Thymus (tissue), 11 donors: ENCODE data around the gene HSPA2. TPM values are rescaled to one million over a fixed set of nuclear protein-coding genes. Genes with fewer than 3 reads are reported as not detected.
A peak's percentile ranks its signal among the peaks of the same experiment; 100 is the strongest.
"Not testable (repeated sequence)": the region's sequence is repeated elsewhere in the genome, so short reads cannot be mapped to it uniquely, and the experiment has no call there.

Experiments
- DNase-seq, 9 donors: peaks; one replicate each; pipeline ENCODE4 v3.0.0-alpha.2; 2013; ENCODE audit warnings: low spot score in 9 of 9, low read depth in 6 of 9, missing footprints in 1 of 9
- H3K27ac ChIP-seq, 2 donors: one replicate each; pipeline ENCODE4 v1.5.1; 2013; ENCODE audit warnings: control low read depth in 1 of 2, low read depth in 1 of 2, low read length in 1 of 2, mild to moderate bottlenecking in 1 of 2, moderate library complexity in 1 of 2
- H3K27me3 ChIP-seq, 2 donors: one replicate each; pipeline ENCODE4 v1.5.1; 2013; ENCODE audit warnings: low read length in 1 of 2; ENCODE audit not compliant: control insufficient read depth in 2 of 2, insufficient read depth in 1 of 2
- H3K36me3 ChIP-seq, 2 donors: one replicate each; pipeline ENCODE4 v1.5.1; 2013; ENCODE audit warnings: low read length in 1 of 2, mild to moderate bottlenecking in 1 of 2, moderate library complexity in 1 of 2; ENCODE audit not compliant: control insufficient read depth in 2 of 2, insufficient read depth in 2 of 2
- H3K4me1 ChIP-seq, 2 donors: one replicate each; pipeline ENCODE4 v1.5.1; 2013; ENCODE audit warnings: low read length in 2 of 2; ENCODE audit not compliant: control insufficient read depth in 2 of 2, insufficient read depth in 2 of 2
- H3K4me3 ChIP-seq, 2 donors: one replicate each; pipeline ENCODE4 v1.5.1; 2013; ENCODE audit warnings: low read length in 2 of 2, control low read depth in 1 of 2, mild to moderate bottlenecking in 1 of 2
- H3K9me3 ChIP-seq, 2 donors: one replicate each; pipeline ENCODE4 v1.5.1; 2013; ENCODE audit warnings: low read length in 1 of 2, mild to moderate bottlenecking in 1 of 2; ENCODE audit not compliant: control insufficient read depth in 2 of 2, insufficient read depth in 1 of 2
- WGBS: extraction: QIAGEN DNeasy Blood & Tissue Kit; methylation state at CpG from one replicate; pipeline ENCODE4 v1.1.7; 2013; 5-methylcytosine and 5-hydroxymethylcytosine counted together
- polyA plus RNA-seq: library from polyadenylated mRNA; stranded (reverse); fragments of 200-250 nt; gene quantifications from one replicate; pipeline ENCODE4 v1.2.3, GENCODE V29; 2013
- total RNA-seq: library from RNA; stranded (reverse); fragments of 120-200 nt; gene quantifications from one replicate; pipeline ENCODE4 v1.2.4, GENCODE V29; 2013
- donor health status: healthy.

HSPA2 gene
- total and polyA plus RNA-seq, 2 donors, result 3.0 to 7.7 TPM

DNA sequence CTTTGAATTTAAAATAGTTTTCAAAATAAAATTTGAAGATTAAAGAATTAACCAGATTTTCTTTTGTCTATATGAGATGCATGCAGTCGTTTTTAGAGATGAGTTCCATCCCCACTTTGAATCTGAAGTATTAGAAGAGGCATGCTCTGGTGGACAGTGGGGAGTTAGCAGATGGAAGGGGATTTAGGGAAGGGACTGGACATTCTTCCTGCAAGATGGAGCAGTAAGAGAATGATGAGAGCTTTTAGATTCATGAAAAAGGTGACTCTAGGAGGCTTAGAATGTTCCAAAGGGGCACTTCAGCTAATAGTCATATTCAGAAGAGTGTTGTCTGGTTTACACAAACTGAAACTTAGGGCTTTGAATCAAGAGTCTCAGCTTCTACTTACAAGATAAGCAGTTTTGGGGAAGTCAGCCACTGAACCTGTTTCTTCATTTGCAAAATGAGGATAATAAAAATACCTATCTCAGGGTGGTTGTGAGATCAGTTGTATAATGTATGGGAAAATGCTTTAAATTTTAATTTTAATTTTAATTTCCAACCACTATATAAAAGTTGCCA lies 32.2 kb upstream of the HSPA2 start:
- no peaks in the 10 kb centered on the region for H3K27me3 ChIP-seq
- peak in 1 of 9 donors; percentile 27 for DNase-seq
- no peak overlapping the region for H3K4me3 ChIP-seq
- 30% methylated on average over 1 of the region's 1 CpG for WGBS
- H3K4me1 ChIP-seq, result peaks cover 7 to 43% of the 10 kb centered on the region in 2 donors
- H3K36me3 ChIP-seq, result peaks cover 0 to 5% of the 10 kb centered on the region in 2 donors
- no peaks in the 10 kb centered on the region for H3K9me3 ChIP-seq
- H3K27ac ChIP-seq, result no peak overlapping the region

GRCh38 chr14:64509036-64509435 lies 31.5 kb upstream of the HSPA2 start:
- no peak for DNase-seq
- H3K4me1 ChIP-seq, result peaks cover 7 to 43% of the 10 kb centered on the region in 2 donors
- H3K9me3 ChIP-seq, result no peaks in the 10 kb centered on the region
- H3K27me3 ChIP-seq, result no peaks in the 10 kb centered on the region
- 99% methylated on average over 8 of the region's 8 CpGs for WGBS
- peaks cover 0 to 5% of the 10 kb centered on the region in 2 donors for H3K36me3 ChIP-seq
- no peak overlapping the region for H3K4me3 ChIP-seq
- no peak overlapping the region for H3K27ac ChIP-seq

GRCh38 chr14:64510825-64511671 lies 29.5 kb upstream of the HSPA2 start:
- peak in 8 of 9 donors; percentile 61 to 84 (median 78) for DNase-seq
- peak overlapping the region in 1 of 2 donors; percentile 45 for H3K27ac ChIP-seq

DNA sequence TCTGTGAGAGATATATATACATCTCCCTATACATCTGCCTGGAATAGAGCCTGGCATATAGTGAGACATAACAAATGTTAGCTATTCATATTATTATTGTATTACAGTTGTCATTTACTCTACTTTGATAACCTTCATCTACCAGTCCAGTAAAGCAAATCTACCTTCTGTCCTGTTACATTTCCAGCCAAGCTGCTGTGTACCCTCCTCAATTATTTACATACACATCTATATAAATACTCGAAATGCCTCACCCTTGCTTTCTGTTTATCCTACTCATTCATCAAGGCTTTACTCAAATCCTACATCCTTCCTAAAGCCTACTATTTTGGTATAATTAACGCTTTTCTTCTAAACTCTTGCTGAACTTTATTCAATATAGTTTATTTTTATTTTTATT lies 27.3 kb upstream of the HSPA2 start:
- Histone ChIP-seq H3K4me1 (peaks cover 7 to 21% of the 10 kb centered on the region in 2 donors), H3K4me3 (no peak overlapping the region), H3K9me3 (no peaks in the 10 kb centered on the region), H3K36me3 (peaks cover 0 to 5% of the 10 kb centered on the region in 2 donors), H3K27ac (no peak overlapping the region), H3K27me3 (no peaks in the 10 kb centered on the region)
- WGBS, result 97% methylated on average over 2 of the region's 2 CpGs
- DNase-seq, result no peak

More at GRCh38 chr14:64510825-64511671, 29.5 kb upstream of the HSPA2 start:
- Histone ChIP-seq H3K4me1 (peaks cover 7 to 36% of the 10 kb centered on the region in 2 donors), H3K4me3 (no peak overlapping the region), H3K27me3 (no peaks in the 10 kb centered on the region), H3K36me3 (peaks cover 0 to 5% of the 10 kb centered on the region in 2 donors), H3K9me3 (no peaks in the 10 kb centered on the region)
- WGBS, result 15% methylated on average over 4 of the region's 4 CpGs

DNA sequence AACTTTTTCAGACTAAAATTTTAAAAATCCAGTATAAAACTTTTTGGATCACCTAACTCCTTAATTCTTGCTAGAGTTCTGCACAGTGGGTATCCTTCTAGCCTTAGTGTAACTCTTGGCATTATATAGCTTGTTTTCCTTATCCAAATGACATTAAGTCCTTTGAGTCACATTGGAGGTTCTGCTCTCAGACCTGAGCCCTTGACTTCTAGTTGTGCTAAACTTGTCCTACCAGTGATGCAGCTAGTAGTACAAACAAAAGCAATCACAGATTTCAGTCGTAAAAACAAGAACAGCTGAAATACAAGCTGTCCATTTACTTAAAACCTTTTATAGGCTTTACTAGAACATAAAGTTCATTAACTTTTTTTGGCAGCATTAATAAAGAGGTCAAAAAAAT lies 25.5 kb upstream of the HSPA2 start:
- Histone ChIP-seq H3K9me3 (no peaks in the 10 kb centered on the region), H3K4me1 (peaks cover 7 to 13% of the 10 kb centered on the region in 2 donors), H3K4me3 (no peak overlapping the region), H3K27me3 (no peaks in the 10 kb centered on the region), H3K36me3 (peaks cover 0 to 5% of the 10 kb centered on the region in 2 donors), H3K27ac (no peak overlapping the region)
- WGBS, result 86% methylated on average over 1 of the region's 1 CpG
- no peak for DNase-seq

GRCh38 chr14:64516969-64517368 lies 23.6 kb upstream of the HSPA2 start:
- H3K27me3 ChIP-seq, result no peaks in the 10 kb centered on the region
- 98% methylated on average over 1 of the region's 1 CpG for WGBS
- H3K4me1 ChIP-seq, result no peaks in the 10 kb centered on the region
- H3K27ac ChIP-seq, result no peak overlapping the region
- H3K4me3 ChIP-seq, result no peak overlapping the region
- H3K9me3 ChIP-seq, result no peaks in the 10 kb centered on the region
- peaks cover 0 to 6% of the 10 kb centered on the region in 2 donors for H3K36me3 ChIP-seq
- DNase-seq, result no peak

- H3K4me1 ChIP-seq, DNase-seq: not testable (repeated sequence)
These were observed 22.9 kb upstream of the HSPA2 start for GRCh38 chr14:64517667-64518066.

GRCh38 chr14:64518229-64518628 lies 22.3 kb upstream of the HSPA2 start:
- no peak overlapping the region for H3K4me3 ChIP-seq
- no peaks in the 10 kb centered on the region for H3K9me3 ChIP-seq
- no peak for DNase-seq
- peaks cover 8 to 19% of the 10 kb centered on the region in 2 donors for H3K36me3 ChIP-seq
- no peaks in the 10 kb centered on the region for H3K4me1 ChIP-seq
- no peaks in the 10 kb centered on the region for H3K27me3 ChIP-seq
- no peak overlapping the region for H3K27ac ChIP-seq
- WGBS, result 96% methylated on average over 4 of the region's 4 CpGs

More at GRCh38 chr14:64517667-64518066, 22.9 kb upstream of the HSPA2 start:
- H3K27me3 ChIP-seq, H3K27ac ChIP-seq, H3K4me3 ChIP-seq, H3K9me3 ChIP-seq: not testable (repeated sequence)
- H3K36me3 ChIP-seq, result peaks cover 3 to 13% of the 10 kb centered on the region in 2 donors
- 98% methylated on average over 6 of the region's 6 CpGs for WGBS

- H3K27ac ChIP-seq, result no peak overlapping the region
- no peak overlapping the region for H3K4me3 ChIP-seq
- whole genome bisulfite sequencing, result 99% methylated on average over 4 of the region's 4 CpGs
These were observed 19.8 kb upstream of the HSPA2 start for GRCh38 chr14:64520699-64521098.

More at GRCh38 chr14:64520699-64521098, 19.8 kb upstream of the HSPA2 start:
- Histone ChIP-seq H3K9me3 (no peaks in the 10 kb centered on the region), H3K27me3 (no peaks in the 10 kb centered on the region), H3K36me3 (peaks cover 10 to 22% of the 10 kb centered on the region in 2 donors), H3K4me1 (no peaks in the 10 kb centered on the region)
- no peak for DNase-seq
